GM19452 (cell line): ENCODE measurements around the gene GCH1.
"Not testable (repeated sequence)": the region's sequence is repeated elsewhere in the genome, so short reads cannot be mapped to it uniquely, and the experiment has no call there.

ENCODE experiments used
- ATAC-seq: cut with Tn5 transposase; IDR thresholded peaks from one replicate; pipeline ENCODE4 v1.9.1; 2021; ENCODE audit not compliant: unreplicated experiment

The GCH1 gene, protein sequence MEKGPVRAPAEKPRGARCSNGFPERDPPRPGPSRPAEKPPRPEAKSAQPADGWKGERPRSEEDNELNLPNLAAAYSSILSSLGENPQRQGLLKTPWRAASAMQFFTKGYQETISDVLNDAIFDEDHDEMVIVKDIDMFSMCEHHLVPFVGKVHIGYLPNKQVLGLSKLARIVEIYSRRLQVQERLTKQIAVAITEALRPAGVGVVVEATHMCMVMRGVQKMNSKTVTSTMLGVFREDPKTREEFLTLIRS

DNA sequence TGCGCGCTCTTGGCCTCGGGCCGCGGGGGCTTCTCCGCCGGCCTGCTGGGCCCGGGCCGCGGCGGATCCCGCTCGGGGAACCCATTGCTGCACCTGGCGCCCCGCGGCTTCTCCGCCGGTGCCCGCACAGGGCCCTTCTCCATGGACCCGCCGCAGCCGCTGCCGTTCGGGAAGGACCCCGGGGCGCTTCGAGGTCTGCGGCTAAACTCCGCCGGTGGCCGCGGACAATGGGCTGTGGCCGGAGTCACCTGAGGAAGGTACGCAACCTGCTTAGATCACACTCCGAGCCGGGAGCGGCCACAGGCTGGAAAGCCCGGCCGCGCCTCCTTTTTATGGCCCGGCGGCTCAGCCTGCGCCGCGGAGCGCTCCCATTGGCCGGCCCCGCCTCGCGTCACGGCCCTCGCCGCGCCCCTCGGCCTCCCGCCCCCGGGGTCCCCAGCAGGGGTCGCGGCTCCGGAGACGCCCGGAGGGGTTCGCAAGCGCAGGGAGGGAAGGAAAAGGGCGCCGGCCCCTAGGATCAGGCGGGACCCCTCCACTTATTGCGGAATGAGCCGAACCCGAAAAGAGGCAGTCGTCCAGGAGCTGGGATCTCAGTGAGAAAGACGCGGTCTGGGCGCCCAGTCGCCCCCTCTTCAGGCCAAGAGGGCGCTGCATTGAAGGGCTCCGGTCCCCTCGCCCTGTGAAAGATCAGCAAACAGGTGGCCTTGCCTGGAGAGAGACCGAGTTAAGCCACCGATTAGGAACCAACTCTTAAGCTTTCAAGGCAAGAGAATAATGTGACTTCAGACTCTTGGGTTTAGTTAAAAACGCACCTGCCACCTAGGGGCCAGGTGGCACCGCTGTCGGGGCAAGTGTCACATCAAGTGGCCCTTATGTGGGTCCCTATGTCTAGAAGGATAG lies at the start of gene GCH1:
TSS of gene GCH1 (minus strand) at position 306 of the 900 bp plus-strand sequence. CDS start at position 143, 163 bp downstream.
- peak; percentile 81 for ATAC-seq

DNA sequence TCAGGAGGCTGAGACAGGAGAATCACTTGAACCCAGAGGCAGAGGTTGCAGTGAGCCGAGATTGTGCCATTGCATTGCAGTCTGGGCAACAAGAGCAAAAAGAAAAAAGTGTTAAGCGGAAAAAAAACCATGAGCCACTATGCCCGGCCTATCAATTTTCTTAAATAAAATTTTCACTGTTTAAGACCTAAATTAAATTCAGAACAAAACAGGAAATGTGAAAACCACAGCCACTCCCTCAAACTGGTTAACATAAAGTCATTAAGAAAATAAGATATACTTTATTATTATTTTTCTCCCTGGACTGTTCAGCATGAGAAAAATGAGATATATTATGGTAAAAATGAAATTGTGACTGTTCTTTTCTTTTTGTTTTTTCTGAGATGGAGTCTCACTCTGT lies 44.6 kb upstream of the GCH1 start:
- ATAC-seq: no peak

DNA sequence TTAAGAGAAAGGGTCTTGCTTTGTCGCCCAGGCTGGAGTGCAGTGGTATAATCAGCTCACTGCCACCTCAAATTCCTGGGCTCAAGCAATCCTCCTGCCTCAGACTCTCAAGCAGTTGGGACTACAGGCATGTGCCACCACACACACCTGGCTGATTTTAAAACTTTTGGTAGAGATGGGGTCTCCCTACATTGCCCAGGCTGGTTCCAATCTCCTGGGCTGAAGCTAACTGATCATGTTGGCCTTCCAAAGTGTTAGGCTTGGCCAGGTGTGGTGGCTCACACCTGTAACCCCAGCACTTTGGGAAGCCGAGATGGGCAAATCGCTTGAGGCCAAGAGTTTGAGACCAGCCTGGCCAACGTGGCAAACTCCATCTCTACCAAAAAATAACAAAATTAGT lies 43.9 kb upstream of the GCH1 start:
- ATAC-seq: no peak

DNA sequence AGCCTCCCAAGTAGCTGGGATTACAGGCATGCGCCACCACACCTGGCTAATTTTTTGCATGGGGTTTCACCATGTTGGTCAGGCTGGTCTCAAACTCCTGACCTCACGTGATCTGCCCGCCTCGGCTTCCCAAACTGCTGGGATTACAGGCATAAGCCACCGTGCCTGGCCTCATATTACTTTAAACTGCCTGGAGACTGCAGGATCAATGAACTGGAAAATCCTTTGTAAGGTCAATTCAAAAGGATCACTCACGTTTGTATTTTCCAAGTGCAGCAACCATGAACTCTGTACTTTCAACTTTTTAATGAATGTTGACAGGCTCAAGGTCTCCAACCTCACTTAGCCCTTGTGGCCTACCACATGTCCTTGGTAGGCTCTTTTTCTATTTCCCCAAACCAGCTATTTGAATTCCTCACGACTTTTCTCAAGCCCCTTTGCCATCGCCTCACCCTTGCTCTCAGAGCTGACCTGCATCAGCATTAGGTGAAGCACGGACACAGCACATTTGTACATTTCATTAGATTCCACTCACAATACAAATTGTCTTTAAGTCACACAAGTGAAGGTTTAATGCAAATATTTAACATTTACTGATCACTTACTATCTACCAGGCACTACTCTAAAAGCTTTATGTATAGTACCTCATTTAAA lies 42.2 kb upstream of the GCH1 start:
- no peak for ATAC-seq

DNA sequence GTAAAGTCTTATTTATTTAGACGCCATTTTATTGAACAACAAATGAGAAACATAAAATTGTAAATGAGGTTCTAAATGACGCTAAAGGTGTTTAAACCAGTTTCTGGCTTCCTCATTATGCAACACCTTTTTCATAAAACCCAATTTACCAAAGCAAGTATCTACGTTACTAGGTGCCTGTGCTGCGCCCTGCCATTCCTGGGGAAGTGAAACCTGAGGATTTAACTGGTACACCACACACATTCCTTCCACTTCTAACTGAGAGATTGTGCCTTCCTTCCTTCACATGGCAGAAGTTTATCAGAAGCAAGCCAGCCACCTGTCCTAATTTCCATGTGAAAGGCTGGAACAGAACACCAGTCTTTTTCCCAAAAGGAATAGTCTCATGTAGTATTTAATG lies 40.3 kb upstream of the GCH1 start:
- ATAC-seq: no peak

DNA sequence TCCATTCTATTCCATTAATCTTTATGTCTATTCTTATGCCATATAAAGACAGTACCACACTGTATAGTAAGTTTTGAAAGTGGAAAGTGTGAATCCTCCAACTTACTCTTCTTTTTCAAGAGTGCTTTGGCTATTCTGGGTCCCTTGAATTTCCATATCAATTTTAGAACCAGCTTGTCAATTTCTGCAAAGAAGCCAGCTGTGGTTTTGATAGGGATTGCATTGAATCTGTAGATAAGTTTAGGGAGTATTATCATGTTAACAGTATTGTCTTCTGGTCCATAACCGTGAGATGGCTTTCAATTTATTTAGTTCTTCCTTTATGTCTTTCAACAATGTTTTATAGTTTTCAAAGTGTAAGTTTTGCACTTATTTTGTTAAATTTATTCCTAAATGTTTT lies 34.2 kb upstream of the GCH1 start:
- no peak for ATAC-seq

DNA sequence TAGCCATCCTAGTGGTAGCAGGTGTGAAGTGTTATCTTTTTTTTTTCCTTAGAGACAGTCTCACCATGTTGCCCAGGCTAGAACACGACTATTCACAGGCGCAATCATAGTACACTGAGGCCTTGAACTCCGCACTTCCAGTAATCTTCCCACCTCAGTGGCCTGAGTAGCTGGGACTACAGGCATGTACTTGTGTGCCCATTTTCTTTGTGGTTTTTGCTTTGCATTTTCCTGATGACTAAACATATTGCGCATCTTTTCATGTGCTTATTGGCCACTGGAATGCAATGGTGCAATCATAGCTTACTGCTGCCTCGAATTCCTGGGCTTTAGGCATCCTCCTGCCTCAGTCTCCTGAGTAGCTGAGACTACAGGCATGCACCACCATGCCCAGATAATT lies 33.3 kb upstream of the GCH1 start:
- ATAC-seq: no peak

DNA sequence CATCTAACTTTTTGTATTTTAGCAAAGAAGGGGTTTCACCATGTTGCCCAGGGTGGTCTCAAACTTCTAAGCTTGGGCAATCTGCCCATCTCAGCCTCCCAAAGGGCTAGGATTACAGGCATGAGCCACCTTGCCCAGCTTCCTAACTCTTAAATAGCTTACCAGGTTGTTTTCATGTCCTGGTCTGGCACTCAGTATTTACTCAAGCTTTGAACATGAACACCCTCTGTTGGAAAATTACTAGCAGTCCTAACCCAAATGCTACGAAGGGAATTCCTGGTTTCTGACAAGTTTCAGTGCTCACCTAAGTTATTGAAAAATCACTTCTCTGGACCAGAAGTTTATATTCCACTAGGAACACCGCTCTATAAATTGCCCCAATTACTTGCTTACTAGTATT lies 32.5 kb upstream of the GCH1 start:
- ATAC-seq: no peak

DNA sequence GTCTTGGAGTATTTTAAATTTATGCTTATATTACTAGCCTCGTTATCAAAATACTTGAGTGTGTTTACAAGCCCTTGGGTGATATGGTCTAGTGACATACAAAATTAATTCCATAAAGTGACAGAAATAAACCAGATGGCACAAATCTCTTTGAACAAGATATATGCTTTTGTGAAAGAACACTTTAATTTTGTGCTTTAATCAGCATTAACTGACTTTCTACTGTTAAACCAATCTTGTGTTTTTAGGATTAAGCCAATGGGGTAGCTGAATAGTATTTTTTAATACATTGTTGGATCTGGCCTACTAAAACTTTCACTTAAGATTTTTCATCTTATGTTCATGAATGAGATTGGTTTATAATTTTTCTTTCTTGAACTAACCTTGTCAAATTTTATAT lies 30.4 kb upstream of the GCH1 start:
- no peak for ATAC-seq

DNA sequence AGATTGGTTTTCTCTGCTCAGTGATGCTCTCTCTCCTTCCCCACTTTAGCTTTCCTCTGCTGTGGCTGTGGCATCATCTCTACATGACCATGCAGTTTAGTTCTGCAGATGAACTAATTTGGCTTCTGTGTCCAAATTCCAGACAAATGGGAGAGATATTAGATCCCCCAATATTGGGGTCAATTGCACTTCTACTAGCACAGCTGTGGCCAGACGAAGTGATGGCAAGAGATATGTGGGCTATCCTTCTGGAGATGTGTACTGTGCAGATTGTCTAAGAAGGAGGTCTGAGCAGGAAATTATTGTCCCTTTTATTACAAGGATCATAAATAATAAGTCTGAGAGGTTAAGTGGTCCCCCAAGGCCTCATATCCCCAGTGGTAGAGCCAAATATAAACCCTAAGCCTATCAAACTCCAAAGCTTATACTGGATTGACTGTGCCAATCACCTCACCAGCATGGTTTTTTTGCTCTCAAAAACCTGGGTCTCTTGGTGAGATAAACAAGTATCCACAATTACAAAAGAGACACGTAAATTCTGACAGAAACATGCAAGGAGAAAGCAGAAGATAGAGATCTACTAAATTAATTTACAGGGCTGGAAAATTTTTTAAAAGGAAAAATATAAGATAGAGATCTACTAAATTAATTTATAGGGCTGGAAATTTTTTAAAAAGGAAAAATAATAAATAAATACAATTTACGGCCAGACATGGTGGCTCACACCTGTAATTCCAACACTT lies 29.1 kb upstream of the GCH1 start:
- ATAC-seq: no peak

DNA sequence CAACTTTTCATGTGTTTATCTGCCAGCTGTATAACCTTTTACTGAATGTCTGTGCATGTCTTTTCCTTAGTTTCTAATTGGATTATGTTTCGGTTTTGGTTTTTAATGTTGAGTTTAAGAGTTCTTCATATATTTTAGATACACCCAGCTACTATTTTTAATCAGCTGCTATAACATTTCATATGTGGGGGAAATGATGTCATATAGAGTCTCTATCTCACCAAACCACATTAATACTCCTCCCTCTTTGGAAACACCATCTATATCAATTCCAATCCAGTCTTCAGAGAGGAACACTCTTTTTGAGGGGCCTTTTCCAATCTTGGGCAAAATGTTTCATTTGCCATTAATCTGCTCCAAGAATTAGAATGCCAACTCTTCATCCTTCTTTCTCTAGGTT lies 28.5 kb upstream of the GCH1 start:
- ATAC-seq: no peak

DNA sequence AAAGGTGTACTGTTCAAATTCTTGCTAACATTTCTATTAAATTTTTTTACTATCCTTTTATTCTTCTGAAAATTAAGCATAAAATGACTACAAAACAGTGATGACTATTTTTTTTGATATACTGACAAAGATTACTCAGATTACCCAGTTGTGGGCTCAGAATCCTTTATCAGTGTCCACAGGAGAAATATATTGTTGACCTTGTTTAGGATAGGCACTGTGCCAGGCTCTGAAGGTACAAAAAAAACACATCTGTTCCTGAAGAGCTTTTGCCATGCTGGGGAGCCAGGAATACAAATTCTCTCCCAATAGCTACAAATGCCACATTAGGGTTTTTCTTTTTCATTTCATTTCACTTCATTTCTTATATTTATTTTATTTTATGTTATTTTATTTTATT lies 26.9 kb upstream of the GCH1 start:
- ATAC-seq: no peak

DNA sequence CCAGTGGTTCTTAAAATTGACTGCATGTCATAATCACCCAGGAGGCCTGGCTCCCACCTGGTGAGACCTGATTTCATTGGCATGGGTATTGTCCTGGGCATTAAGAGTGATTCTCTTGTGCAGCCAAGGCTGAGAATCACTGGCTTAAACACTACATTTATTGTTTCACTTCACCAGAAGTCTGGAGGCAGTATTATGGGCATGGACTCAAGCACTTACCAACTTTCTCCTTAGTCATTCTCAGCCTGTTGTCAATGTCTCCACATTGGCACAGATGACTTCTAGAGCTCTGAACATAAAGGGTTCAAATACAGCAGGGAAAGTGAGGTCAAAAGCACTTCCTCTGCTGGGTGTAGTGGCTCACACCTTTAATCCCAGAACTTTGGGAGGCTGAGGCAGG lies 25.6 kb upstream of the GCH1 start:
- ATAC-seq: no peak

DNA sequence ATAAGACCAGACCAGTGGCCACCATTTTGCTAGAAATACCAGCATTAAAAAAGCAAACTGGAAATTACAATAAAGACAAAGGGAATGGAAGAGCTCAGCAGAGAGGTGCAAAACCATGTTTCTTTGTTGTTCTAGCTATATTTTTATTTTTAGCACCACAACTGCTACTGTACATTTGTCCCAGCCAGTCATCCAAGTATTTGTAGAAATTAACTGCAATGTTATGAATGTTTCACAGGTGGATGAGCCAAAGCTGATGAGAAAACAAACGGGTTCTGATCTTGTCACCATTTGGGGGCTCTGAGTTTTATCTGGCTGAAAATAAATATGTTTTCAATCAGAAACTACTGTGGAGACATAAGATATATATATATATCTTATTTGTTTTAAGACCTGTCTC lies 24.9 kb upstream of the GCH1 start:
- ATAC-seq: no peak

DNA sequence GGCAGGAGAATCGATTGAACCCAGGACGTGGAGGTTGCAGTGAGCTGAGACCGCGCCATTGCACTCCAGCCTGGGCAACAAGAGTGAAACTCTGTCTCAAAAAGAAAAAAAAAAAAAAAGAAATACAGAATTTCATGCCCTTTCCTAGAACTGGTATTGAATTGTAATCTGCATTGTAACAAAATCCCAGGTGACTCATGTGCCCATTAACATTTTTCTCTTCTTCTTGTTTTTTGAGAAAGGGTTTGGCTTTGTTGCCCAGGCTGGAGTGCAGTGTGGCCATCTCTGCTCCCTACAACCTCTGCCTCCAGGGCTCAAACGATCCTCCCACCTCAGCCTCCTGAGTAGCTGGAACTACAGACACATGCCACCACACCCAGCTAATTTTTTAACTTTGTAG lies 23.9 kb upstream of the GCH1 start:
- ATAC-seq: not testable (repeated sequence)

DNA sequence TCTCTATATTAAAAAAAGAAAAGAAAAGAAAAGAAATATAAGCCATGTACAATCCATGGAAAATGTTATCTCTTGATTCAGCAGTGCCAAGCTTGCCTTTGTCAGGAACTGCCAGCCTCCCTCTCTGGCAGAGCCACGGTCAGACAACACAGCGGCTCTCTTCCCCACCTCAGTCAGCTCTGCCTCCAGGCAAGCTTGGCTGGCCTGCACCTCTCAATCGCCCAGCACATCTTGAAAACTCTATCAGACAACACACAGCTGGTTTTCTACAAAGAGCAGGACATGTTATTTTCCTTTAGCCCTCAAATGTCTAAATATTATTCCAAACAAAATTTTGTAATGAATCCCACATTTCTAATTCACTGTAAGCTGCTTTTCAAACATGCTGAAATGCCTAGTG lies 20.0 kb upstream of the GCH1 start:
- no peak for ATAC-seq

DNA sequence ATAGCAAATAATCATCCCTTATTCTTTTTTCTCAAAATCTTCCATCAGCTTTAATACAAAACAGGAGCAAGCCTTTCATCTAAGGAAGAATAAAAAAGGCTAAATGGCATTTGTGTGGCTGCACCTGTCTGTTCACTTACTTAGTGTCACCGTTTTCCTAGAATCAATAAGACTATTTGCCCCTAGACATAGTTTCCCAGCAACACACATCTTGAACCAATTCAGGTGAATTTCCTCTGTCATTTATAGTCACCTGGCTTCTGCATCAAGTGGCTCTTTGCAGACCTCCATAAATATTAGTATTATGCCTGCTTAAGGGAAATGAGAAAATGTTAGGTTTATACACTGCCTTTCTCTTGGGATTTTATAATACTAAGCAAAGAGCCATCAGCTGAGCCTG lies 17.4 kb upstream of the GCH1 start:
- no peak for ATAC-seq

DNA sequence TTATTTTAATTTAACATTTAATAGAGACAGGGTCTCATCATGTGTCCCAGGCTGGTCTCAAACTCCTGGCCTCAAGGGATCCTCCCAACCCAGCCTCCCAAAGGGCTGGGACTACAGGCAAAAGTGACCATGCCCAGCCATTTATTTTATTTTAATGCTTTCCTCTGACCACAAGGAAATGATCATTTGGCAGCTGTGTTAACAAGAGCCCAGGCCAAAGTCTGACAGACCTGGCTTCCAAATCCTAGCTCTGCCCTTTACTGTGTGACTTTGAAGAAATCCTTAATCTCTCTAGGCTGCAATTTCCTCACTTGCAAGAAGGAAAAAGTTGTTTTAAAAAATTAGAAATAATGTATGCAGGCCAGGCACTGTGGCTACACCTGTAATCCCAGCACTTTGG lies 16.7 kb upstream of the GCH1 start:
- ATAC-seq: no peak

DNA sequence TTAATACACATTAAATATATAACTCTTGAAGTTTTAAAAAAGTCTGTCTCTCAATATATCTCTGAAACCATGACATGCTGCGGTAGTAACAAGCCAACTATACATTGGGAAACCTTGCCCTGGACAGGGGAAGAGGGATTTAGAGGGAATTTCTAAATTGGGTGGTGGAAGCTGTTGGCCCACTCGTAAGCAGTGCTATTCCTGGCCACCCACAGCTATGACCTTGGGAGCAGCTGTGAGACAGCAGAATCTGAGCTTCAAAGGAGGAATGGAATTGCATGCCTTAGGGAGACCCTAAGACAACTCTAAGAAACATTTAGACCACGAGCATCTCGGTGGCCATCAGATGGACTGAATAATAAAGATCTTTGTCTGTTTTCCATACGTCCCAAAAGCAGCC lies 15.8 kb upstream of the GCH1 start:
- no peak for ATAC-seq

DNA sequence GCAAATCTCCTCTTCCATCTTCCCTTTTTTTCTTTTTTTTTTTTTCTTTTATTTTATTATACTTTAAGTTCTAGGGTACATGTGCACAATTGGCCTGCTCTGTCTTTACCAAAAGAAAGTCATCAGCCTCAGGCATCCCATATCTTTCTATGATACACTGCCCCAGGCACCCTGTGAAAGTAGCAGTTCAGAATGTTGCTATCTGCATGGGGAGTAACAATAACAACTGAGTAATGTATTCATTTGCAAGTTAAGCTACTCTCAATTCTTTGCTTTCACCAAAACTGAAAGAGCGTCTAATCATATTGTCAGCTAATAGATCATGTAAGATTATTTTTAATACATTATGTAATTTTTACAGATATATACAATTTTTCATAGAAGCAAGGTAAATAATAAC lies 13.5 kb upstream of the GCH1 start:
- ATAC-seq: no peak

DNA sequence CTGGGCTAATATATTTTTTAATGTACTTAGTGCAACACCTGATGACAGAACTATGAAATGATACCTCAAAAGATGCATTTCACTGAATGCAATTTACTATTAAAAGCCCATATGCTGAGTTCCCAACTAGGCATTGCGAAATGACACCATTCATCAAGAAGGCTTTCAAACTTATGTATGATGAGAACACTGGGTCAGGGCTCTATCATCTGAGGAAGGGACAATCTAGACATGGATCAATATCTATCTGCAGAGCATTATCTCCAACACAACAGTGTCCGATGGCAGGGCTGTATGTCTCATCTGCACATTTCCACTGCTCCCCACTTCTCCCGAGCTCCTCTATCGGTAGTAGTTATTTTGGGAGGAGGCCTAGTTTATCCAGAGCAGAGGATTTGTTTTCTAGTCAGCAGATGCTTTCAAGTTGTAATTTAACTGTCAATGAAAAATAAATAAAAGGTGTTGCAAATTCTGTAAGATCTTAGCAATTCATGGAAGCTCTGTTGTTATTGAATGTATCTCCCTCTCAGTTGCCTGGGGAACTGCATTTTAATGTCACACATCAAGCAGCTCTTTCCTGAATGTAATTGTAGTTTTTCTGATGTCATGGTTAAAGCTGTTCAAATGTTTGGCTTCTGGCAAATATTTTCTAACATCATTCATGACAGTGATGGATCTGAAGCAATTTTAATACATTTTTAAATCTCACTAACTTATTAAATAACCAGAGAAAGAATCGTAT lies 7.4 kb upstream of the GCH1 start:
- ATAC-seq: no peak
